ENCODE data around the gene USF2. TPM values are rescaled to one million over a fixed set of nuclear protein-coding genes. Genes with fewer than 3 reads are reported as not detected.
"Not testable (repeated sequence)": the region's sequence is repeated elsewhere in the genome, so short reads cannot be mapped to it uniquely, and the experiment has no call there.

The USF2 gene
- 100 to 1,000 TPM; 120 to 179 (median 153) TPM for polyA plus RNA-seq (ENCODE audit: insufficient read depth in 1 of 5, insufficient read length in 5 of 5, low replicate concordance in 1 of 5)
- long read RNA-seq, donor 1, transcript USF2-214 (3 exons, 848 nt) = minor isoform, 7 of 86 reads
- long read RNA-seq, donor 1, transcript USF2-206 (2 exons, 2,742 nt) = minor isoform, 6 of 86 reads
- long read RNA-seq, donor 1, transcript USF2-201 (10 exons, 1,634 nt) = major isoform, 16 of 86 reads
- long read RNA-seq, donor 1, partial matches to known transcripts = 47 of 86 reads
- long read RNA-seq, donor 1, other reads (novel, unspliced or antisense) = 0 of 86 reads
- long read RNA-seq, donor 2, transcript USF2-201 (10 exons, 1,634 nt) = major isoform, 17 of 24 reads
- long read RNA-seq, donor 2, partial matches to known transcripts = 0 of 24 reads
- long read RNA-seq, donor 2, other reads (novel, unspliced or antisense) = 0 of 24 reads
- long read RNA-seq, donor 3, transcript USF2-214 (3 exons, 848 nt) = major isoform, 9 of 49 reads
- long read RNA-seq, donor 3, transcript USF2-201 (10 exons, 1,634 nt) = minor isoform, 6 of 49 reads
- long read RNA-seq, donor 3, partial matches to known transcripts = 23 of 49 reads
- long read RNA-seq, donor 3, other reads (novel, unspliced or antisense) = 0 of 49 reads
- long read RNA-seq, donor 4, transcript USF2-201 (10 exons, 1,634 nt) = major isoform, 8 of 34 reads
- long read RNA-seq, donor 4, transcript USF2-214 (3 exons, 848 nt) = minor isoform, 7 of 34 reads
- long read RNA-seq, donor 4, partial matches to known transcripts = 10 of 34 reads
- long read RNA-seq, donor 4, other reads (novel, unspliced or antisense) = 0 of 34 reads
- long read RNA-seq, donor 5, transcript USF2-201 (10 exons, 1,634 nt) = major isoform, 21 of 50 reads
- long read RNA-seq, donor 5, partial matches to known transcripts = 20 of 50 reads
- long read RNA-seq, donor 5, other reads (novel, unspliced or antisense) = 0 of 50 reads
- long read RNA-seq, donor 6, transcript USF2-206 (2 exons, 2,742 nt) = minor isoform, 9 of 51 reads
- long read RNA-seq, donor 6, transcript USF2-201 (10 exons, 1,634 nt) = major isoform, 18 of 51 reads
- long read RNA-seq, donor 6, transcript USF2-214 (3 exons, 848 nt) = minor isoform, 9 of 51 reads
- long read RNA-seq, donor 6, partial matches to known transcripts = 9 of 51 reads
- long read RNA-seq, donor 6, other reads (novel, unspliced or antisense) = 0 of 51 reads
- long read RNA-seq, donor 7, transcript USF2-201 (10 exons, 1,634 nt) = major isoform, 17 of 47 reads
- long read RNA-seq, donor 7, transcript USF2-212 (4 exons, 446 nt) = minor isoform, 10 of 47 reads
- long read RNA-seq, donor 7, partial matches to known transcripts = 11 of 47 reads
- long read RNA-seq, donor 7, other reads (novel, unspliced or antisense) = 0 of 47 reads
- long read RNA-seq, donor 8, transcript USF2-201 (10 exons, 1,634 nt) = major isoform, 6 of 11 reads
- long read RNA-seq, donor 8, partial matches to known transcripts = 0 of 11 reads
- long read RNA-seq, donor 8, other reads (novel, unspliced or antisense) = 0 of 11 reads

GRCh38 chr19:35268536-35269437, at the start of gene USF2:
USF2 (plus strand) TSS chr19:35268962; CDS start chr19:35269102, 140 bp downstream.
- DNase-seq = peak in 1 of 2 donors; percentile 47

GRCh38 chr19:35219008-35219407, 49.8 kb upstream of the USF2 start:
- no peak for DNase-seq

GRCh38 chr19:35220315-35220921, 48.3 kb upstream of the USF2 start:
- DNase-seq = peak; percentile 43 to 50

DNA sequence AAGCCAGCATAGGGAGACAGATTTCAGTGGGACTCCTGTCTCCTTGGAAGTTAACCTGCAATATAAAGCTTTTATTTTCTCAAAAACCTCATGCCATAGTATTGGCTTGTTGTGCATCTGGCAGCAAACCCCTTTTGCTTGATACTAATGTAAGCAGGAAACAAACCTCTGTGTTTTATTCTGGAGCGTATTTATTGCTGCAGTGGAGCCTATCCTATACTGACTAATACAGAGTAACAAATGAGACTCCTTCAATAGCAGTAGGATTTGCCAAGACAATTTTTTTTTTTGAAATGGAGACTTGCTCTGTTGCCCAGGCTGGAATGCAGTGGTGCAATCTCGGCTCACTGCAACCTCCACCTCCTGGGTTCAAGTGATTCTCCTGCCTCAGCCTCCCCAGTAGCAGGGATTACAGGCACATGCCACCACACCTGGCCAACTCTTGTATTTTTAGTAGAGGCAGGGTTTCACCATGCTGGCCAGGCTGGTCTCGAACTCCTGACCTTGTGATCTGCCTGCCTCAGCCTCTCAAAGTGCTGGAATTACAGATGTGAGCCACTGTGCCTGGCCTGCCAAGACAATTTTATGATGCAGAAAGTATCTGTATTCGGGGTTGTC, 47.7 kb upstream of the USF2 start:
- DNase-seq = not testable (repeated sequence)

DNA sequence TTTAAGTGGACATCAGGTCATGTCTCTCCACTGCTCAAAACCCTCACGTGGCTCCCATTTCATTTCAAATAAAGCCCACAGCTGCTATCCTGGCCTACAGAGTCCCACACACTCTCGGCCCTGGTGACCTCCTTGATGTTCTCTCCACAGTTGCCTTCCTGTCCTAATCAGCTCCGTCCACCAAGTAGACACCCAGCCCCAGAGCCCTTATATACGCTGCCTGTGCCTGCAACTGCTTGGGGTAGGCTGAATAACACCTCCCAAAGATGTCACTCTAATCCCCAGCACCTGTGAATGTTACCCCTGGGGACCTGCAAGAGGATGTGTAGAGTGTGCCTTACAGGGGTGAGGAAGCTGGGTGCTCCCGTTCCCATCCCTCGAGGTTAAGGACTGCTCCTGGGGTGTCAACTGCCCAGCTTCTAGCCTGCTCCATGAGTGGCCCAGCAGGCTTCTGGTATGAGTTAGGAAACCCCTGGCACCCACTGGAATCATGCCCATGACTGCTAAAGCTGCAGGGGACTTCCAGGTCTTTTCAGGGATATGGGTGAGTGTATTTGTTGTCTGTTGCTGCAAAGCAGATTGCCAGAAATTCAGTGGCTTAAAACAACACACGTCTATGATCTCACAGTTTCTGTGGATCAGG, 46.3 kb upstream of the USF2 start:
- no peak for DNase-seq

DNA sequence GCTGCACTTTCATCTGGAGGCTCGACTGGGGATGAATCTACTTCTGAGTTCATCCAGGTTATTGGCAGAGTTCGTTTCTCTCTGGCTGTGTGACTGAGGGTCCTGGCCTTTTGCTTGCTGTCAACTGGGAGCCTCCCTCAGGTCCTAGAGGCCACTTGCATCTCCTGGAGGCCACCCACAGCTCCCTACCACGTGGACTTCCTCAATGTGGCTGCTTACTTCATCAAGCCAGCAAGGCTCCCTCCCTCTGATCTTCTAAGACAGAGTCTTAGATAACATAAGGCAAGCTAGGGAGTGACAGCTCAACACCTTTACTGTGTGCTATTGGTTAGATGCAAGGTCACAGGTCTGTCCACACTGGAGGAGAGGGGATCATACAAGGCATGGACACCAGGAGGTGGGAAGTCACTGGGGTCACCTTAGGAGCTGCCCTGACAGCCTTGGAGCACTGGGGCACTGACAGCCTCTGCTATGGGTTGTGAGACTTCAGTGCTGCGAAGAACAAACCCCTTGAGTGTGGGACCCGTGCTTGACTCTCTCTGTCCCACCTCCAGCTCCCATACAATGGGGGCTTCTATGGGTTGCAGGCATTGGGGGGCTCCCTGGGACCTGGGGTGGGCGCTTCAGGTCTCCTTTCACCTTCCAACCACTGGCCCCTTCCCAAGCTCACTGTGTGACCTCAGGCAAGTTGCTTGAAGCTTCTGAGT, 45.5 kb upstream of the USF2 start:
- DNase-seq = no peak

DNA sequence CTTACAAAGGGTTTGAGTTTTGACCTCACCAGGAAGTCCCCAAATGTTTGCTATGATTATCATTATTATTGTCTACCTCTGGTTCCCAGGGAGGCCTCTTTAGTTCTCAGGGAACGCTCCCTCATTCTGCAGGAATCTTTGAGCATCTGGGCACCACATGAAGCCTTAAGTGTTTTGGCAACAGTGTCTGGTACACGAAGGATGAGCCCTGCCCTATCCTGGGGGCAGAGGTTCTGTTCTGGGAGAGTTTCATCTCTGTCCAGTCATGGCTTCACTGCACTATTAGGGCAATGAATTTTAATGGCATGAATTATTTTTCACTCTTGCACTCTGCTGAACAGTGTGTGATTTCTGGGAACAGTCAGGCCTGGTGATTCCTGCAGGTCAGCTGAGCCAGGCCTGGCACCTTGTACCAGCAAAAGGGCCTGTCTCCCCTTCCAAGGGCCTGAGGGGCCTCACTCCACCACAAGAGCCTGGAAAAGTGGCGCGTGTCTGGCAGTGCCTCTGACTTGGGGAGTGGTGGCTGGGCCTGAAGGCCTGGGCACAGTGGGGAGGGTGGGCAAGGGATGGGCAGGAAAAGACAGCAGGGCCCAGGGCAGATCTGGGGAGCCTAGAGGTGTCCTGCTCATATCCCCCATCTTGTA, 44.8 kb upstream of the USF2 start:
- DNase-seq = no peak

DNA sequence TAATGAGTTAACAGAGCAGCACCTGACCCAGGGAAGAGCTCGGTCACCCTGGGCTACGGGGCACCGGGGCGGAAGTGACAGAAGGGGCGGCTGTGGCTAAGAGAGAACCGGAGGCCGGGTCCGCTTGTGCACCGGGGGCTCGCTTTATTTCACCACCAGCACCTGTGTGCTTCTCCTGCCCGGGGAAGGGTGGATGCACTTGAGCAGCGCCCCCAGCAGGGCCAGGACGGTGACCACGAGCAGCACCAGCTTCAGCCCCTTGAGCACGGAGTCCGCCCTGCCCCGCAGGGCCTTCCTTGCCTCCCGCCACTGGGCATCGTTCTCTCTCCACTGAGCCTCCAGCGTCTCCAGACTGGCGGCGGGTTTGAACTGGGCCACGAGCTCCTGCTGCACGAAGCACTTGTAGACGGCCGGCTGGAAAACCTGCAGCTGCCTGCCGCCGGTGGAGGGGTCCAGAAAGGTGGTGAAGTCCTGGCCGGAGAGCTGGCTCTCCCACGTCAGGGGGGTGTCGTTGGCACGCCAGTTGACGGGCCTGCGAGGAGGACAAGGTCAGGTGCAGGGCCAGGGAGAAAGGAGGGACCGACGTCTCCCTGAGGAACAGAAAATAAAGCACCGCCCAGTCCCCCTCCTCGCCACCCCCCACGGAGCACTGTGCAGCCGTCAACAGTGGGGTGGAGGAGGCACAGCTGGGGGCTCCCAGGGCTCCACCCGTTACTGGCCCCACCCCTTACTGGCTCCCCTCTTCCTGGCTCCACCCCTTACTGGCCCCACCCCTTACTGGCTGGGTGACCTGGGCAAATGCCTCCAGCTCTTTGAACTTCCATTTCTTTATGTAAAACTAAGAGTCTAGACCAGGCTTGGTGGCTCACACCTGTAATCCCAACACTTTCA, 43.8 kb upstream of the USF2 start:
- DNase-seq = no peak

DNA sequence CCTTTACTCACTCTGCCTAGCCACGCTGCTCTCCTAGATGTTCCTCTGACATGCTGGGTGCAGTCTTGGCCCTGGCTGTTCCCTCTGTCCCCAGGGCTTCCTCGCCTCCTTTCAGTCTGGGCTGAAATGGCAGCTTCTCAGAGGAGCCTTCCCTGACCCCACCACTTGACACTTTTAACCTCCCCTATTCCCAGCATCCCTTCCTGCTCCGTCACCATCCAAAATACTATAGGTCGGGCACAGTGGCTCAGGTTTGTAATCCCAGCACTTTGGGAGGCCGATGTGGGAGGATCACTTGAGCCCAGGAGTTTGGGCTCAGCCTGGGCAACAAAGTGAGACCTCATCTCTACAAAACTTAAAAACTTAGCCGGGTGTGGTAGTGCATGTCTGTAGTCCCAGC, 42.8 kb upstream of the USF2 start:
- DNase-seq = no peak

GRCh38 chr19:35226748-35227147, 42.0 kb upstream of the USF2 start:
- DNase-seq = no peak

GRCh38 chr19:35228177-35228930, 40.4 kb upstream of the USF2 start, which contains the start of gene FAM187B:
FAM187B (minus strand) TSS chr19:35228739; CDS start chr19:35228680, 59 bp downstream.
- no peak for DNase-seq

GRCh38 chr19:35229601-35230000, 39.2 kb upstream of the USF2 start:
- DNase-seq = no peak

- DNase-seq = no peak
Measured at GRCh38 chr19:35231956-35232645, 36.7 kb upstream of the USF2 start.

GRCh38 chr19:35232912-35233311, 35.9 kb upstream of the USF2 start:
- no peak for DNase-seq
